CD8-positive, alpha-beta memory T cell (primary cell): ENCODE data around the gene TGIF2. TPM values are rescaled to one million over a fixed set of nuclear protein-coding genes. Genes with fewer than 3 reads are reported as not detected.

Experiments used
- CTCF ChIA-PET: fragments of 350-600 bp; sonication (Branson Sonifier 250); formaldehyde crosslinking; loops from one replicate; lab custom pipeline; 2021; ENCODE audit warnings: antibody characterized with exemption; lab: Charles Lee
- POLR2A ChIA-PET: fragments of 350-600 bp; sonication (Branson Sonifier 250); formaldehyde crosslinking; loops from one replicate; lab custom pipeline; 2021; ENCODE audit warnings: antibody characterized with exemption; lab: Charles Lee
- DNase-seq, 5 donors: peaks; one replicate each; pipeline versions ENCODE4 v3.0.0 to v3.0.0-alpha.2; 2020 to 2022; ENCODE audit warnings: mixed read lengths in 1 of 5
- H3K27ac ChIP-seq: one replicate; pipeline ENCODE4 v1.7.0; 2013; ENCODE audit warnings: low read depth, mild to moderate bottlenecking, low read length, moderate library complexity
- H3K27me3 ChIP-seq: 2 replicates; pipeline ENCODE4 v1.7.0; 2013; ENCODE audit warnings: low read length, mild to moderate bottlenecking; ENCODE audit not compliant: insufficient read depth, poor library complexity, severe bottlenecking
- H3K36me3 ChIP-seq: 2 replicates; pipeline ENCODE4 v1.7.0; 2013; ENCODE audit warnings: mild to moderate bottlenecking, low read length, moderate library complexity; ENCODE audit not compliant: insufficient read depth
- H3K4me1 ChIP-seq: 2 replicates; pipeline ENCODE4 v1.7.0; 2013; ENCODE audit warnings: mild to moderate bottlenecking, low read length, moderate library complexity; ENCODE audit not compliant: insufficient read depth
- H3K4me3 ChIP-seq: 2 replicates; pipeline ENCODE4 v1.7.0; 2013; ENCODE audit warnings: mild to moderate bottlenecking, low read length
- H3K9me3 ChIP-seq: 2 replicates; pipeline ENCODE4 v1.7.0; 2013; ENCODE audit warnings: mild to moderate bottlenecking, low read length
- H3K27ac Mint-ChIP-seq, 8 donors: one replicate each; pipeline ENCODE4 v1.8.0; 2020 to 2021; ENCODE audit warnings: mixed read lengths in 8 of 8, mild to moderate bottlenecking in 6 of 8, inconsistent platforms in 3 of 8, moderate library complexity in 3 of 8
- H3K27me3 Mint-ChIP-seq, 2 donors: one replicate each; pipeline ENCODE4 v1.8.0; 2020 to 2021; ENCODE audit warnings: mixed read lengths in 2 of 2, mild to moderate bottlenecking in 1 of 2, moderate library complexity in 1 of 2
- H3K36me3 Mint-ChIP-seq, 3 donors: one replicate each; pipeline ENCODE4 v1.8.0; 2020 to 2021; ENCODE audit warnings: mixed read lengths in 3 of 3, inconsistent platforms in 1 of 3, mild to moderate bottlenecking in 1 of 3
- H3K4me1 Mint-ChIP-seq, 3 donors: one replicate each; pipeline ENCODE4 v1.8.0; 2020 to 2021; ENCODE audit warnings: mixed read lengths in 3 of 3, inconsistent platforms in 1 of 3, mild to moderate bottlenecking in 1 of 3
- H3K4me3 Mint-ChIP-seq, 7 donors: one replicate each; pipeline ENCODE4 v1.8.0; 2020 to 2021; ENCODE audit warnings: mixed read lengths in 7 of 7, mild to moderate bottlenecking in 6 of 7, moderate library complexity in 4 of 7, inconsistent platforms in 2 of 7
- H3K9me3 Mint-ChIP-seq, 5 donors: one replicate each; pipeline ENCODE4 v1.8.0; 2020 to 2022; ENCODE audit warnings: mixed read lengths in 5 of 5, mild to moderate bottlenecking in 3 of 5, moderate library complexity in 2 of 5, inconsistent platforms in 1 of 5
- polyA plus RNA-seq: library from polyadenylated mRNA; unstranded; fragments of 300-500 nt; fragmentation: Illumina TruSeq; gene quantifications from one replicate; pipeline ENCODE4 v1.2.3, GENCODE V29; 2021
- total RNA-seq, 2 experiments: library from RNA; stranded (reverse); gene quantifications; one replicate each; pipeline ENCODE4 v1.2.3, GENCODE V29; 2021

Gene TGIF2
- total and polyA plus RNA-seq, 3 experiments from 2014 or later: 24.6 to 49.8 (median 46.1) TPM

DNA sequence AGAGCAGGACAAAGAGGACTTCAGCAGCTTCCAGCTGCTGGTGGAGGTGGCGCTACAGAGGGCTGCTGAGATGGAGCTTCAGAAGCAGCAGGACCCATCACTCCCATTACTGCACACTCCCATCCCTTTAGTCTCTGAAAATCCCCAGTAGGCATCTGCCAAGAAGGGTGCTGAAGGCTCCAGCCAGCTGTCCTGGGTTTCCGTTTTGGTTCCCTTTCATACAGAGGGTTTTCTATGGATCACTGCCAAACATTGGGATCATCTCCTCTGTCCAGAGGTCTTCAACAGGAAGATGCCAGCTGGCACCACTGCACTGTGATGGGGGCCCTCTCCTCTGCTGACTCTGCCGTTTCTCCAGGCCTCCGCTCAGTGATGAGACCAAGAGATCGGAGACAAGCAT, 17.9 kb downstream of the TGIF2 start:
- H3K27me3 ChIP-seq: no peaks in the 10 kb centered on the region
- no peak overlapping the region for H3K4me3 Mint-ChIP-seq
- no peaks in the 10 kb centered on the region for H3K9me3 ChIP-seq
- no peak overlapping the region for H3K4me3 ChIP-seq
- no peak overlapping the region for H3K27ac ChIP-seq
- no peaks in the 10 kb centered on the region for H3K9me3 Mint-ChIP-seq
- ChIA-PET POLR2A (interaction anchor here (1.2 kb wide), 1 partner anchor 14 kb away, joined by 5 read pairs; no protein-coding TSS in a partner anchor), CTCF (interaction anchor here (0.7 to 7.6 kb wide), 7 partner anchors 14 to 324 kb away, joined by 3 to 46 read pairs (median 4); partner anchors contain the start of gene RAB5IF)
- H3K4me1 ChIP-seq: peaks cover 24% of the 10 kb centered on the region
- no peaks in the 10 kb centered on the region for H3K27me3 Mint-ChIP-seq
- H3K4me1 Mint-ChIP-seq: peaks cover 34 to 64% (median 54%) of the 10 kb centered on the region in 3 donors
- H3K36me3 Mint-ChIP-seq: peaks cover 0 to 40% (median 7%) of the 10 kb centered on the region in 3 donors
- H3K27ac Mint-ChIP-seq: peak overlapping the region in 4 of 8 donors; percentile 29 to 95 (median 50)
- no peak for DNase-seq
- H3K36me3 ChIP-seq: no peaks in the 10 kb centered on the region

DNA sequence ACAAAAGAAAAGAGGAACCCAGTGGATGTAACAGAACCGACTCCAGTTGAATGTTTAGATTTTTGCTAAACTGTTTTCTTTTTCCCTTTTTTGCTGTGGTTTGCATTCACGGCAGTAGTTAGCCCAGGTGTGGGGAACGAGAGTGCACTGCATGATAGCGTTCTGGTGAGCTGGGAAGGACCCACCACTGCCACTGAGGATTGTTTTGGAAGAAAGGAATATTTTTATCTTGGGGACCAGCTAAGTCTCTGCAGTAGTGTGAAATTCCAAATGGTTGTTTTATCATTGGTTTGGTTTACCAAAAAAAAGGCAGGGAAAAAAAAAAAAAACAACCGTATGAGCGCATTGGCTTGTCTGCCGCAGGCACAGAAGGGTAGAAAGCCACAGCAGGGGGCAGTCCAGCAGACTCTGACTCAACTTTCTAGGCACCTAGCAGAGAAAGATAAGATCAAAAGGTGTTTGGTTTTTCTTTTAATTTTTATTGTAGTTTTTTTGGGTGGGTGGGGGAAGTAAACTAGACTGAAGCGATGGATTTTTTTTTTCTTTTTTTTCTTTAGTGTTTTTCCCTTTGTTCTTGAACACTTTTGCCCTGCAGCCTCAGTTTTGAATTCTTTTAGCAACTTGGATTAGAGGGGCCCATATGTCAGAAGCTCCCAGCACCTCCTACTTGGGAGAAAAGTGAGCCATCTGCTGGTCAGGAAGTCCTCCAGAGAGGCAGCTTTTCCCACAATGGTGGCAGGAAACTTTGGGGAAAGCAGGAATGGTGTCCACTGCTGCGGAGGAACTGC, 18.7 kb downstream of the TGIF2 start:
- no peaks in the 10 kb centered on the region for H3K27me3 Mint-ChIP-seq
- H3K36me3 Mint-ChIP-seq: peaks cover 0 to 35% (median 4%) of the 10 kb centered on the region in 3 donors
- H3K27me3 ChIP-seq: no peaks in the 10 kb centered on the region
- H3K4me3 ChIP-seq: no peak overlapping the region
- no peaks in the 10 kb centered on the region for H3K9me3 ChIP-seq
- H3K36me3 ChIP-seq: no peaks in the 10 kb centered on the region
- ChIA-PET POLR2A (interaction anchor here (0.8 to 1.2 kb wide), 3 partner anchors 13 to 19 kb away, joined by 3 to 5 read pairs (median 3); partner anchors contain the start of gene RAB5IF), CTCF (interaction anchor here (0.7 to 7.6 kb wide), 12 partner anchors 11 to 323 kb away, joined by 3 to 46 read pairs (median 4); partner anchors contain the start of genes RAB5IF, SLA2 and TGIF2)
- peak in 4 of 5 donors; percentile 38 to 77 (median 48) for DNase-seq
- H3K9me3 Mint-ChIP-seq: no peaks in the 10 kb centered on the region
- peak overlapping the region in 4 of 7 donors; percentile 25 to 66 (median 43) for H3K4me3 Mint-ChIP-seq
- peak overlapping the region; percentile 72 to 95 (median 89) for H3K27ac Mint-ChIP-seq
- peaks cover 26% of the 10 kb centered on the region for H3K4me1 ChIP-seq
- peaks cover 32 to 59% (median 49%) of the 10 kb centered on the region in 3 donors for H3K4me1 Mint-ChIP-seq
- no peak overlapping the region for H3K27ac ChIP-seq

DNA sequence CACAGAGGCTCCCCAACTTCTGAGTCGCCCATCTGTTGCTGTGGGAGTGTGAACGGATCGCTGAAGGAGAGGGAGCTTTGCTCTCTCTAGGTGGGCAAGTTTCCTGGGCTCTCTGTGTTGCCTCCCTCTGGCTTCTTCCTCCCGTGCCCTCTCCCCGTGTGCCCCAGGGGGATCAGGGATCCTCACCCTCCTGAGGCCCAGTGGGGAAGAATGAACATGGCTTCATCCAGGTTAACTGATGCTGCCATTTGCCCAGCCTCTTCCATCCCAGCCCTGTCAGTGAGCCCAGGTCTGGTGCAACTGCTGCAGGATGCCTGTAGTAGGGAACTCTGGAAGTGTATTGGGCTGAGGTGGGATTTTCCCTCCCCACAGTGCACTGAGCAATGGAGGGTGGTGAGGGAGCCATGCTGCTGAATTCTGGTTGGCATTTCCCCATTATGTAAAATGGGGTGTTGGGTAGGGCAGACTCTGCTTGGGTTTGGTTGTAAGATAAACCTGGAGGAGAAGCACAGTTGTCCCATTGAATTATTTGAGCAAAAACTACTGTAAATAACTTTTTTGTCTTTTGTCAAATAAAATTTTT, 20.0 kb downstream of the TGIF2 start:
- Mint-ChIP-seq H3K4me3 (peak overlapping the region in 1 of 7 donors; percentile 43), H3K4me1 (peaks cover 28 to 55% (median 42%) of the 10 kb centered on the region in 3 donors), H3K36me3 (peaks cover 0 to 28% (median 3%) of the 10 kb centered on the region in 3 donors), H3K27me3 (no peaks in the 10 kb centered on the region), H3K9me3 (no peaks in the 10 kb centered on the region), H3K27ac (peak overlapping the region in 7 of 8 donors; percentile 46 to 97 (median 88))
- no peaks in the 10 kb centered on the region for H3K36me3 ChIP-seq
- ChIA-PET CTCF (interaction anchor here (1.0 to 7.6 kb wide), 4 partner anchors 12 to 148 kb away, joined by 3 to 59 read pairs (median 30); partner anchors contain the start of gene RAB5IF), POLR2A (interaction anchor here (0.5 to 4.5 kb wide), 3 partner anchors 12 to 131 kb away, joined by 7 to 48 read pairs (median 22); partner anchors contain the start of genes RAB5IF and TGIF2)
- no peaks in the 10 kb centered on the region for H3K27me3 ChIP-seq
- H3K27ac ChIP-seq: no peak overlapping the region
- H3K4me3 ChIP-seq: no peak overlapping the region
- no peak for DNase-seq
- peaks cover 26% of the 10 kb centered on the region for H3K4me1 ChIP-seq
- H3K9me3 ChIP-seq: no peaks in the 10 kb centered on the region

DNA sequence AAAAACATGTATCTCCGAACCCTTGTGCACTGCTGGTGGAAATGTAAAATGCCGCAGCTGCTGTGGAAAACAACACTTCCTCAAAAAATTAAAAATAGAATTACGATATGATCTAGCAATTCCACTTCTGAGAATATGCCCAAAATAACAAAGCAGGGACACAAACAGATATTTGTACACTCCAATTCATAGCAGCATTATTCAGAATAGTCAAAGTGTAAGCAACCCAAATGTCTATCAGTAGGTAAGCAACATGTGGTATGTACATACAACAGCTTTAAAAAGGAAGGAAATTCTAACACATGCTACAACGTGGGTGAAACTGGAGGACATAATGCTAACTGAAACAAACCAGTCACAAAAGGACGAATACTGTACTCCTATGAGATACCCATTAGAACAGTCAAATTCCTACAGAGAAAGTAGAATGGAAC, 26.5 kb downstream of the TGIF2 start:
- H3K4me1 Mint-ChIP-seq: peaks cover 10 to 25% (median 23%) of the 10 kb centered on the region in 3 donors

DNA sequence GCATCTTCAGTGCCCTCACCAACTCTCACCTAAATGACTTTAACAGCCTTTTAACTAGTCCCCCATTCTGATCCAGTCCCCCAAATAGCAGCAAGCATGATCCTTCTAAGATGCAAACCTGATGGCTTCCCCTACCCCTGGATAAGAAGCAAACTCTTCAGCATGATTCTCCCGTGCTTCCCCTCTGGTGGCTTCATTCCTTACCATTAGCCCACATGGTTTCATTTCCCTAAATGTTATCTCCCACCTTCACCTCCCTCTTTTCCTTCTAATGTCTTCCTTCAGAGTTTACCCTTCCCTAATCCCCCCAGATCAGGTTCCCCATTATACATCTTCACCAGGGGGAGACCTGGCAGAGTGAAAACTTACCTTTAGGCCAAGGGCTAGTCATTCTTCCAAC, 28.1 kb downstream of the TGIF2 start:
- Histone ChIP-seq H3K4me3 (no peak overlapping the region), H3K4me1 (peaks cover 13% of the 10 kb centered on the region), H3K36me3 (no peaks in the 10 kb centered on the region), H3K27me3 (no peaks in the 10 kb centered on the region), H3K27ac (no peak overlapping the region), H3K9me3 (no peaks in the 10 kb centered on the region)
- CTCF ChIA-PET: interaction anchor here (0.9 kb wide), 1 partner anchor 11 kb away, joined by 4 read pairs; no protein-coding TSS in a partner anchor
- H3K36me3 Mint-ChIP-seq: peaks cover 0 to 10% (median 1%) of the 10 kb centered on the region in 3 donors
- H3K27me3 Mint-ChIP-seq: peaks cover 0 to 1% of the 10 kb centered on the region in 2 donors
- peak overlapping the region in 1 of 8 donors; percentile 30 for H3K27ac Mint-ChIP-seq
- POLR2A ChIA-PET: no interaction called here
- DNase-seq: no peak
- H3K9me3 Mint-ChIP-seq: no peaks in the 10 kb centered on the region
- H3K4me3 Mint-ChIP-seq: no peak overlapping the region
- peaks cover 10 to 25% (median 24%) of the 10 kb centered on the region in 3 donors for H3K4me1 Mint-ChIP-seq

More for the DNA sequence above, 26.5 kb downstream of the TGIF2 start:
- POLR2A ChIA-PET: interaction anchor here (0.7 kb wide), 1 partner anchor 22 kb away, joined by 7 read pairs; no protein-coding TSS in a partner anchor
- H3K4me3 Mint-ChIP-seq: peak overlapping the region in 1 of 7 donors; percentile 34
- H3K27me3 Mint-ChIP-seq: no peaks in the 10 kb centered on the region
- H3K4me1 ChIP-seq: peaks cover 20% of the 10 kb centered on the region
- CTCF ChIA-PET: no interaction called here
- H3K27ac ChIP-seq: no peak overlapping the region
- H3K9me3 ChIP-seq: no peaks in the 10 kb centered on the region
- H3K9me3 Mint-ChIP-seq: no peaks in the 10 kb centered on the region
- H3K36me3 Mint-ChIP-seq: peaks cover 0 to 1% (median 0%) of the 10 kb centered on the region in 3 donors
- H3K27me3 ChIP-seq: no peaks in the 10 kb centered on the region
- H3K27ac Mint-ChIP-seq: peak overlapping the region in 3 of 8 donors; percentile 23 to 62 (median 29)
- no peak for DNase-seq
- no peak overlapping the region for H3K4me3 ChIP-seq
- H3K36me3 ChIP-seq: no peaks in the 10 kb centered on the region

DNA sequence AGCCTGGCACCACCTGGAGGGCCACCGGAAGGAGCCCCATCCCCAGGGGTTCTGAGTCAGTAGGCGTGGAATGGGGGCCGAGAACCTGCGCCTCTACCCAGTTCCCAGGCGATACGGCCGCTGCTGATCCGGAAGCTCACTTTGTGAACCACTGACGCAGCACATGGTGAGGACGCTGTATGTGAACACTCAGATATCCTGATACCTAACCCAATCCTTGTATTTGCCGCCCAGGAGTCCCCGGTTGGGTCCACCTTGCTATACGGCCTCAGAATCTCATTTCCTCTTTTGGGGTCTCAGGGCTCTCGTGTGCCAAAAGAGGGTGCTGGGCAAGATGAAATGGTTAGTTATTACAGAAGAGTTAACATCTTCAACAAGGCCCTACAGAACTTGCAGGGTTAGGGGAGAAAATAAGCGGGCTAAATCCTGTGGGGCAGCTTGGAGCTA, 31.6 kb downstream of the TGIF2 start:
- POLR2A ChIA-PET: interaction anchor here (0.9 to 3.3 kb wide), 10 partner anchors 10 to 128 kb away, joined by 3 to 49 read pairs (median 8); partner anchors contain the start of genes SLA2 and TGIF2
- Histone ChIP-seq H3K27me3 (no peaks in the 10 kb centered on the region), H3K9me3 (no peaks in the 10 kb centered on the region), H3K27ac (peak overlapping the region; percentile 87), H3K4me1 (peaks cover 27% of the 10 kb centered on the region), H3K4me3 (peak overlapping the region; percentile 49), H3K36me3 (peaks cover 19% of the 10 kb centered on the region)
- Mint-ChIP-seq H3K4me1 (peaks cover 23 to 42% (median 35%) of the 10 kb centered on the region in 3 donors), H3K36me3 (peaks cover 0 to 40% (median 0%) of the 10 kb centered on the region in 3 donors), H3K9me3 (no peaks in the 10 kb centered on the region), H3K27ac (peak overlapping the region; percentile 93 to 98 (median 97)), H3K4me3 (peak overlapping the region; percentile 97 to 99 (median 98)), H3K27me3 (peaks cover 0 to 1% of the 10 kb centered on the region in 2 donors)
- CTCF ChIA-PET: interaction anchor here (0.7 to 3.9 kb wide), 22 partner anchors 9 to 231 kb away, joined by 3 to 59 read pairs (median 6); partner anchors contain the start of genes NDRG3, SLA2 and TGIF2
- peak in 3 of 5 donors; percentile 44 to 72 (median 51) for DNase-seq
